Measurements from ENCODE around the gene DHX35. TPM values are rescaled to one million over a fixed set of nuclear protein-coding genes. Genes with fewer than 3 reads are reported as not detected.

The DHX35 gene
- total RNA-seq, 1 experiment from 2014 or later: 20.4 TPM

DNA sequence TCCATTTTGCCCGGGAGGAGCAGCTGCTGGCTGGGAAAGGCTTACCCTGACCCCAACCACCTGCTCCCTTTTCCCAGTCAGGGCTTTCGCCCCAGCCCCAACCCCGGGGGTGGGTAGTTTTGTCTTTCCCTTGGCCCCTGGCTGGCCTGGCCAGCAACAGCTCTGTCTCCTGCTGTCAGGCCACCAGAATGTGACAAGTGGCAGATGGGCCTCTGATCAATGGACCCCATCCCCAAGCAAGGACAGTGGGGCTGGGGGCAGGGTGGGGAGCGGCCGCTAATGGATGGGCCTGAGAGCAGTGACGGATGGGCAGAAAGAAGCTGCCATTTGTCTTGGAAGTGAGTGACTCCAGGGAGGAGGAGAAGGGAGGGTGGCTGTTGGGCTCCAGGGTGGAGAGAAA, 121.6 kb downstream of the DHX35 start:
- Mint-ChIP-seq H3K27me3 (ENCODE audit: low read depth) (peaks cover 18% of the 10 kb centered on the region), H3K36me3 (peaks cover 2% of the 10 kb centered on the region; the same call in 1 of the 2 replicates), H3K27ac (no peak overlapping the region), H3K4me1 (peaks cover 1% of the 10 kb centered on the region; the same call in 1 of the 2 replicates), H3K4me3 (no peak overlapping the region), H3K9me3 (peaks cover 10% of the 10 kb centered on the region; the same call in 1 of the 2 replicates)
- POLR2A ChIA-PET: no interaction called here
- CTCF ChIA-PET: interaction anchor here (1.6 kb wide), 1 partner anchor 34 kb away, joined by 6 read pairs; no protein-coding TSS in a partner anchor
- ATAC-seq (no peak), DNase-seq (ENCODE audit: low spot score) (no peak)
- TF ChIP-seq, protein P1, sequence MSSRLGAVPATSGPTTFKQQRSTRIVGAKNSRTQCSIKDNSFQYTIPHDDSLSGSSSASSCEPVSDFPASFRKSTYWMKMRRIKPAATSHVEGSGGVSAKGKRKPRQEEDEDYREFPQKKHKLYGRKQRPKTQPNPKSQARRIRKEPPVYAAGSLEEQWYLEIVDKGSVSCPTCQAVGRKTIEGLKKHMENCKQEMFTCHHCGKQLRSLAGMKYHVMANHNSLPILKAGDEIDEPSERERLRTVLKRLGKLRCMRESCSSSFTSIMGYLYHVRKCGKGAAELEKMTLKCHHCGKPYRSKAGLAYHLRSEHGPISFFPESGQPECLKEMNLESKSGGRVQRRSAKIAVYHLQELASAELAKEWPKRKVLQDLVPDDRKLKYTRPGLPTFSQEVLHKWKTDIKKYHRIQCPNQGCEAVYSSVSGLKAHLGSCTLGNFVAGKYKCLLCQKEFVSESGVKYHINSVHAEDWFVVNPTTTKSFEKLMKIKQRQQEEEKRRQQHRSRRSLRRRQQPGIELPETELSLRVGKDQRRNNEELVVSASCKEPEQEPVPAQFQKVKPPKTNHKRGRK (CRISPR knock-in tag; IDR thresholded peaks at IDR 0.05; ENCODE audit: borderline replicate concordance): no peak
- TF ChIP-seq GABPB1 (CRISPR knock-in tag; IDR thresholded peaks at IDR 0.05): no peak
- no peak for TF ChIP-seq ZNF416 (CRISPR knock-in tag; IDR thresholded peaks at IDR 0.05)
- TF ChIP-seq KAT7 (CRISPR knock-in tag; IDR thresholded peaks at IDR 0.05; ENCODE audit: borderline replicate concordance): no peak
- no peak for TF ChIP-seq MAX (CRISPR knock-in tag; IDR thresholded peaks at IDR 0.05)
- no peak for TF ChIP-seq ELF4 (CRISPR knock-in tag; IDR thresholded peaks at IDR 0.05; ENCODE audit: low read depth)
- TF ChIP-seq NR3C1 (CRISPR knock-in tag; conservative IDR thresholded peaks at IDR 0.05; ENCODE audit: low read depth): no peak
- TF ChIP-seq TP53 (CRISPR knock-in tag; IDR thresholded peaks at IDR 0.05): no peak
- TF ChIP-seq CREB1 (CRISPR knock-in tag; IDR thresholded peaks at IDR 0.05): no peak
- TF ChIP-seq JAZF1 (CRISPR knock-in tag; IDR thresholded peaks at IDR 0.05): no peak
- no peak for TF ChIP-seq ETV6 (CRISPR knock-in tag; IDR thresholded peaks at IDR 0.05)
- TF ChIP-seq MXD4 (CRISPR knock-in tag; IDR thresholded peaks at IDR 0.05; ENCODE audit: borderline replicate concordance): no peak
- TF ChIP-seq TEAD1 (CRISPR knock-in tag; IDR thresholded peaks at IDR 0.05): no peak
- no peak for TF ChIP-seq ZNF671 (CRISPR knock-in tag; IDR thresholded peaks at IDR 0.05)
- no peak for TF ChIP-seq TCF7 (CRISPR knock-in tag; IDR thresholded peaks at IDR 0.05; ENCODE audit: low read depth)
- no peak for TF ChIP-seq ZNF423 (CRISPR knock-in tag; IDR thresholded peaks at IDR 0.05)
- no peak for TF ChIP-seq OVOL2 (CRISPR knock-in tag; IDR thresholded peaks at IDR 0.05; ENCODE audit: borderline replicate concordance)
- TF ChIP-seq JUN (CRISPR knock-in tag; IDR thresholded peaks at IDR 0.05): no peak
- TF ChIP-seq, protein P2, sequence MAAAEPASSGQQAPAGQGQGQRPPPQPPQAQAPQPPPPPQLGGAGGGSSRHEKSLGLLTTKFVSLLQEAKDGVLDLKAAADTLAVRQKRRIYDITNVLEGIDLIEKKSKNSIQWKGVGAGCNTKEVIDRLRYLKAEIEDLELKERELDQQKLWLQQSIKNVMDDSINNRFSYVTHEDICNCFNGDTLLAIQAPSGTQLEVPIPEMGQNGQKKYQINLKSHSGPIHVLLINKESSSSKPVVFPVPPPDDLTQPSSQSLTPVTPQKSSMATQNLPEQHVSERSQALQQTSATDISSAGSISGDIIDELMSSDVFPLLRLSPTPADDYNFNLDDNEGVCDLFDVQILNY (CRISPR knock-in tag; IDR thresholded peaks at IDR 0.05): no peak

- H3K4me3 Mint-ChIP-seq: no peak overlapping the region
- no peak for TF ChIP-seq NR2C2 (CRISPR knock-in tag; IDR thresholded peaks at IDR 0.05)
- TF ChIP-seq, protein P3, sequence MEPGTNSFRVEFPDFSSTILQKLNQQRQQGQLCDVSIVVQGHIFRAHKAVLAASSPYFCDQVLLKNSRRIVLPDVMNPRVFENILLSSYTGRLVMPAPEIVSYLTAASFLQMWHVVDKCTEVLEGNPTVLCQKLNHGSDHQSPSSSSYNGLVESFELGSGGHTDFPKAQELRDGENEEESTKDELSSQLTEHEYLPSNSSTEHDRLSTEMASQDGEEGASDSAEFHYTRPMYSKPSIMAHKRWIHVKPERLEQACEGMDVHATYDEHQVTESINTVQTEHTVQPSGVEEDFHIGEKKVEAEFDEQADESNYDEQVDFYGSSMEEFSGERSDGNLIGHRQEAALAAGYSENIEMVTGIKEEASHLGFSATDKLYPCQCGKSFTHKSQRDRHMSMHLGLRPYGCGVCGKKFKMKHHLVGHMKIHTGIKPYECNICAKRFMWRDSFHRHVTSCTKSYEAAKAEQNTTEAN (CRISPR knock-in tag; IDR thresholded peaks at IDR 0.05): no peak
- TF ChIP-seq ZNF317 (CRISPR knock-in tag; IDR thresholded peaks at IDR 0.05; ENCODE audit: borderline replicate concordance, low read depth): no peak
- peaks cover 11% of the 10 kb centered on the region for H3K36me3 Mint-ChIP-seq
- ChIA-PET POLR2A (no interaction called here), CTCF (interaction anchor here (1.1 to 1.3 kb wide), 2 partner anchors 23 to 39 kb away, joined by 3 to 5 read pairs; no protein-coding TSS in a partner anchor)
- peaks cover 34% of the 10 kb centered on the region for H3K27me3 Mint-ChIP-seq (ENCODE audit: low read depth)
- peaks cover 21% of the 10 kb centered on the region for H3K9me3 Mint-ChIP-seq
- DNase-seq (ENCODE audit: low spot score) (no peak), ATAC-seq (no peak)
- no peak overlapping the region for H3K27ac Mint-ChIP-seq
- peaks cover 18% of the 10 kb centered on the region for H3K4me1 Mint-ChIP-seq
These were observed 126.9 kb downstream of the DHX35 start for GRCh38 chr20:39089029-39089428.

Other genes with a start within 250 kb of the DHX35 start
- 0.09 to 0.37 TPM (median 0.25 TPM) in 3 replicates for gene SLC32A1, start 237.9 kb upstream of the DHX35 start, total RNA-seq (2021)
- gene ACTR5, start 213.9 kb upstream of the DHX35 start, total RNA-seq (2021): 9.8 to 12.0 TPM (median 11.5 TPM) in 3 replicates
- 8.1 to 12.0 TPM (median 8.2 TPM) in 3 replicates for gene PPP1R16B, start 156.6 kb upstream of the DHX35 start, total RNA-seq (2021)
- gene FAM83D, start 35.9 kb upstream of the DHX35 start, total RNA-seq (2021): 57.7 to 66.9 TPM (median 58.3 TPM) in 3 replicates